B cell (primary cell): ENCODE data around the gene PLA2G12A.

Experiments
- EZH2 ChIP-seq: IDR thresholded peaks from 2 replicates; pipeline ENCODE4 v1.6.1; 2012; ENCODE audit warnings: borderline replicate concordance, low read depth, mild to moderate bottlenecking, moderate library complexity, low read length; ENCODE audit not compliant: insufficient read depth, poor library complexity, severe bottlenecking
- TF ChIP-seq, protein P1 (sequence below): fragments of 200-600 bp; IDR thresholded peaks from one replicate; pipeline ENCODE4 v1.8.0; 2022; ENCODE audit warnings: antibody characterized with exemption, mild to moderate bottlenecking

DNA sequence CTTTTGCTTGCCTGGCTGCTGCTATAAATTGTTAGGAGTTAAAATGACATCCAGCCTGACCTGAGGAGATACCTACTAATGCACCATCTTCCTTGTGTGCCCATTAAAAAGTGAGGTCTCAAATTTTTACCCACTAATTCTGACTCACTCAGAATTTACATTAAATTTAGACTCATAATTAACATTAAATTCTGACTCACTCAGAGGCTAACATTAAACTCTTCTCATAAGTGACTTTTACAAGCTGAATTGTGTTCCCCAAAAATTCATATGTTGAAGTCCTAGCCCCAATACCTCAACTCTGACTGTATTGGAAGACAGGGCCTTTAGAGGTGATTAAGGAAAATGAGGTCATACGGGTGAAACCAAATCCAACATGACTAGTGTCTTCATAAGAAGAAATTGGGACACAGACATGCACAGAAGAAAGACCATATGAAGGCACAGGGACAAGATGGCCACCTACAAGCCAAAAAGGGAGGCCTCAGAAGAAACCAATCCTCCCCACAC, 38.4 kb downstream of the PLA2G12A start:
- TF ChIP-seq, protein P1, sequence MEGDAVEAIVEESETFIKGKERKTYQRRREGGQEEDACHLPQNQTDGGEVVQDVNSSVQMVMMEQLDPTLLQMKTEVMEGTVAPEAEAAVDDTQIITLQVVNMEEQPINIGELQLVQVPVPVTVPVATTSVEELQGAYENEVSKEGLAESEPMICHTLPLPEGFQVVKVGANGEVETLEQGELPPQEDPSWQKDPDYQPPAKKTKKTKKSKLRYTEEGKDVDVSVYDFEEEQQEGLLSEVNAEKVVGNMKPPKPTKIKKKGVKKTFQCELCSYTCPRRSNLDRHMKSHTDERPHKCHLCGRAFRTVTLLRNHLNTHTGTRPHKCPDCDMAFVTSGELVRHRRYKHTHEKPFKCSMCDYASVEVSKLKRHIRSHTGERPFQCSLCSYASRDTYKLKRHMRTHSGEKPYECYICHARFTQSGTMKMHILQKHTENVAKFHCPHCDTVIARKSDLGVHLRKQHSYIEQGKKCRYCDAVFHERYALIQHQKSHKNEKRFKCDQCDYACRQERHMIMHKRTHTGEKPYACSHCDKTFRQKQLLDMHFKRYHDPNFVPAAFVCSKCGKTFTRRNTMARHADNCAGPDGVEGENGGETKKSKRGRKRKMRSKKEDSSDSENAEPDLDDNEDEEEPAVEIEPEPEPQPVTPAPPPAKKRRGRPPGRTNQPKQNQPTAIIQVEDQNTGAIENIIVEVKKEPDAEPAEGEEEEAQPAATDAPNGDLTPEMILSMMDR: no peak
- TF ChIP-seq EZH2: no peak
